Stimulated activated CD4-positive, alpha-beta T cell treated with anti-CD3 and anti-CD28 coated beads, Interleukin-2, amount 100 ng/mL, for 24 hours (primary cell): Measurements from ENCODE around the gene CT55.
"Not testable (repeated sequence)": the region's sequence is repeated elsewhere in the genome, so short reads cannot be mapped to it uniquely, and the experiment has no call there.

Source experiments
- DNase-seq, 2 donors: peaks; one replicate each; pipeline ENCODE4 v3.0.0-alpha.2; 2020

The CT55 gene, protein sequence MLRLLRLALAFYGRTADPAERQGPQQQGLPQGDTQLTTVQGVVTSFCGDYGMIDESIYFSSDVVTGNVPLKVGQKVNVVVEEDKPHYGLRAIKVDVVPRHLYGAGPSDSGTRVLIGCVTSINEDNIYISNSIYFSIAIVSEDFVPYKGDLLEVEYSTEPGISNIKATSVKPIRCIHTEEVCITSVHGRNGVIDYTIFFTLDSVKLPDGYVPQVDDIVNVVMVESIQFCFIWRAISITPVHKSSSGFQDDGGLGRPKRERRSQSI

DNA sequence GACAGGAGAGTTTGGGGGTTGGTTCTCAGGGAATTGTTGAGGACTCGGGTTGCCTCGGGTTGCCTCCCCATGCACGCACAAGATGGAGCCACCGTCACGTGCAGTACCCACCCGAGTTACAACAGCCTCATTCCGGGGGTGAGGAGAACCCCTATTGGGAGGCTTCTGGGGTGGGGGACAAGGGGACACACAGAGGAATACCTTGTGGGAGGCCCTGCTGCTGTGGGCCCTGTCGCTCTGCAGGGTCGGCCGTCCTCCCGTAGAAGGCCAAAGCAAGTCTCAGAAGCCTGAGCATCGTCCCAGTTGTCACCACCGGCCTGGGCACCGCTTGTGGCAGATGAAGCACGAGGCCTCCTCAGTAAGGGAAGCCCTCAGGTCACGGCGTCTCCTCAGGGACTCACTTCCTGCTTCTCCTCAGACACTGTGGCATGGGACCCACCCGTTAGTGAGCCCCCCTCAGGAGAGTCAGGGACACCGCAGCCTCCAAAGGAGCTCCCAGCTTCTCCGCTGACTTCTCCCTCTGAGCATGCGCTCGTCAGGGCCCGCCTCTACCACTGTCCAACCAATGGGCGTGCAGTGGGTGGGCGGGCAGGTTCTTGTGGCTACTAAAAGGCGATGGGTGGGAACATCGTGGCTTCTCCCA, at the start of gene CT55:
Gene CT55, minus strand, starts transcription at position 522 of the 643 bp plus-strand sequence. Its CDS starts 227 bp downstream, at position 295.
- DNase-seq, result no peak

DNA sequence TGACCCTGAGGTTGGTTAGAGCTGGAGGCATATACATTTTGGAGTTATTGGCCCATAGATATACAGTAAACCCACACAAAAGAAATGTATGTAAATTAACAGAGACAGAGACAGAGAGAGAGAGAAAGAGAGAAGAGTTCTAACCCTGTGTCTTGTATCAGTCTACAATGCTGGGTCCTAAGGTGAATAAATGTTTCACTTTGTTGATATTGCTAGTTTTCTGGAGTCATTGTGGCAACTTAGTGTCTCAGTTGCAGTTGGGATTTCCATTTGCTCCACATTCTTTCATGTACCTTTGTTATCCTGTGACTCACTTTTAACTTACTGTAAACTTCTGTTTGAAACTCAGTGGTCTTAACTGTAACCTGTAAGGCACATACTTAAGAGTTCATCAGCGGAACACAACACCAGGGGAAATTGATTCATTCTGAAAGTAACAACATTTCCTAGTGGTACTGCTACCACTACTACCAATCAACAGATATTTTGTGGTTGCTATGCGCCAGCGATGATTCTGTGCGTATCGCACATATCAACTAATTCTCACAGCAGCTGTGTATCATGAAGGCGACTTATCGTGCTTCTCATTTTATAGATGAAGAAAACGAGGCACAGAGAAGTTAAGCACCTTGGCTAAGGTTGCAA, 42.1 kb upstream of the CT55 start:
- DNase-seq, result peak; percentile 42 to 49

DNA sequence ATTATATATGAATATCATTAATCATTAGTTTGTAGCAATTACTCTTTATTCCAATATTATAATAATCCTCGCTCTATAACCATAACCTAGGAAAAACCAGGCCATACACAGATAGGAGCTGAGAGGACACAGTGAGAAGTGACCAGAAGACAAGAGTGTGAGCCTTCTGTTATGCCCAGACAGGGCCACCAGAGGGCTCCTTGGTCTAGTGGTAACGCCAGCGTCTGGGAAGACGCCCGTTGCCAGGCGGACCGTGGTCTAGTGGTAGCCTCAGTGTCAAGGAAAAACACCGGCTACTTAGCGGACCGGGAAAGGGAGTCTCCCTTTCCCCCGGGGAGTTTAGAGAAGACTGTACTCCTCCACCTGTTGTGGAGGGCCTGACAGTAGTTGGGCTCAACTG, 35.2 kb upstream of the CT55 start:
- peak; percentile 22 to 39 for DNase-seq

DNA sequence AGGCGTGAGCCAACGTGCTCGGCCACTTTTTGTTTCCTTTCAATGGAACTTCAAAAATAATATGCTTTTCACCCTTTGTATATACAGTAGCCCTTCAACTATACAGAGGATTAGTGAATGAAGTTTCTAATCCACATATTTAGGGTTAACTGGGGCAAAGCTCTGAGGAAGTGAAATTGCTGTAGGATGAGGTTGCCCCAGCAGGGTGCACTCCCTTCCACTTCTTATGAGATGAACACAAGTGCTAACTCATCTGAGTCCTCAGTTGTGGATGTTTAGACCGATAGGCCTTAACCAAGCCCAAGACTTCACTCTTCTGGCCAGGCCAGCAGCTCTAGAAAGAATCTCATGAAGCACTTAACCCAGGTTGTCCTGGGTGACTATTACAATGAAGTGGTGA, 29.1 kb upstream of the CT55 start:
- no peak for DNase-seq

DNA sequence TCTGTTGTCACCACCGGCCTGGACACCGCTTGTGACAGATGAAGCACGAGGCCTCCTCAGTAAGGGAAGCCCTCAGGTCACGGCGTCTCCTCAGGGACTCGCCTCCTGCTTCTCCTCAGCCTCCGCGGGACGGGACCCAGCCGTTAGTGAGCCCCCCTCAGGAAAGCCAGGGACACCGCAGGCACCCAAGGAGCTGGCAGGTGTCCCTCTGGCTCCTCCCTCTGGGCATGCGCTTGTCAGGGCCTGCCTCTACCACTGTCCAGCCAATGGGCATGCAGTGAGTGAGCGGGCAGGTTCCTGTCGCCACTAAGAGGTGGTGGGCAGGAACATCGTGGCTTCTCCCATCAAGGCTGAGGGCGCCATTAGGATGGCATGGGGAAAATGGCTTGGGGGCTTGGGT, 23.5 kb upstream of the CT55 start:
- DNase-seq, result no peak

DNA sequence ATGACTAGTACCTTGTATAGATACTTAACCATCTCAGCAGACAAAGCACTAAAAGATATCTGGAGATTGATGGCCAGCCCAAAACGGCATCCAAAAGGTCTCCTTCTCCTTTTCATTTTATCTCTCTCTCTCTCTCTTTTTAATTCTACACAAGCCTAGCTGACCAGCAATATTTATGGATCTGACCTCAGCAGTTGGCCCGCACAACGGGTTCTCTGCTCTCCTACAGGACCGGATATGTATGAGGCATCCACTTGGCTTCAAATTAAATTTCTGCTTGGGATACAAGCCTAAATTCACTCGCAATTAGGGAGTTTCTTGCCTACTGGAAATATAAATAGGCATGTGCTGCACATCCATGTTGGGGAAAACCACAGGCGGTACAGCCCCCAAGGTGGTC, 22.5 kb upstream of the CT55 start:
- no peak for DNase-seq

DNA sequence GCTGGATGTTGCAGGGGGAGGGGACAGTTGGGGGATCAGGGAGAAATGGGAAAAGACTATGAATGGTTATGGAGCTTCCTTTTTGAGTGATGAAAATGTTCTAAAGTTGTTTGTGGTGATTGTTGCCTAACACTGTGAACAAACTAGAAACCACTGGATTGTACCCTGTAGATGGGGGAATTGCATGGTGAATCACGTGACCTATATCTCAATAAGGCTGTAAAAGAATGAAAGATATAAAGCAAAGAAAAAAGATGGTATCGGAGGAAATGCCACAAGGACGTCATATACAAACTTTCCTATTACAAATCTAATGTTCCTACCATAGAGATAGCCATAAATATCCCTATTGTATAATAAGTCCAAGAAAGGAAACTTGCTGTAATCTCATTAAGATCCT, 20.6 kb upstream of the CT55 start:
- no peak for DNase-seq

DNA sequence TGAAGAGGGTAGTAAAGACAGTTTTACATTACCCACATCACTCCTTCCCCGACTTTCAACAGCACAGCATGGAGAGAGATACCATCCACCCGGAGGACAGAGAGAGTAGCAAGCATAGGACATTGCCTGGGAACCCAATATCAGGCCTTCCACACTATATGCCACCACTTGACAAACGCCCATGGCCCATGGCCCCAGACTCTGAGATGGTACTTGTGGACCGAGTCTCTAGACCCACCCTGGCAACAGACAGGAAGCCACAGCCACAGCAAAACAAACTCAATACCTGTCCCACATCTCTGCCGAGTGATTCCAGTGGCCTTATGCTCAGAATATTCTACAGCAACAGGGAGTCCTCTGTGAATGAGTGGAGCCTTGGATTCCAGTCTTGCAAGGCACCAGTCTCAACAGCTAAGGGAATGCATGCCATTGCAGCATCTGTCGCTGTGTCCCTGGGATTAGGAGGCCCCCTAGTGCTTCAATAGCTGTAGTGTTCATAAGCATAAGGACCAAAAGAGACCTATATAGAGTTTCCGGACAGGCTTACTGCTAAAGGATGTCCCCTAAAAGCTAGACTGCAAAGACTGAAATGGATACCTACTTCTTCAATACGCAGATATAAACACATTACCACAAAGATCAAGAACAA, 14.7 kb upstream of the CT55 start:
- peak; percentile 28 to 32 for DNase-seq

DNA sequence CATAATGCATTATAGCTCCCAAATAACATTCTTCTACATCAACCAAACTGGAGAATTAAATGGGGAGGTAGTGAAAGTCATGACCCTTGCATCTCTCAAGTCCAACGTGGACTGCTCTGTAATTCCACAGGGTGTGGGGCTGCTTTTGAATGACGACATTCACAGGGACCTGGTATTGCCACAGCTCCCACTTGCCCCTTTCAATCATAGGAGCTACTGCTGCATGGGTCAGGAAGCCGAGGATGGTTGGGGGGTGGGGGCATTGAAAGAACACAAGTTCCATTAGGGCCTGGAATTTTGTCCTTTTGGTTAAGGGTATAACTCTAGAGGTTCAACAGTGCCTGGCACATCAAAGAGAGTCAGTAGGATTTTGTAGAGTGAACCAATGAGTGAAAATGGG, 7.4 kb upstream of the CT55 start:
- DNase-seq, result no peak

DNA sequence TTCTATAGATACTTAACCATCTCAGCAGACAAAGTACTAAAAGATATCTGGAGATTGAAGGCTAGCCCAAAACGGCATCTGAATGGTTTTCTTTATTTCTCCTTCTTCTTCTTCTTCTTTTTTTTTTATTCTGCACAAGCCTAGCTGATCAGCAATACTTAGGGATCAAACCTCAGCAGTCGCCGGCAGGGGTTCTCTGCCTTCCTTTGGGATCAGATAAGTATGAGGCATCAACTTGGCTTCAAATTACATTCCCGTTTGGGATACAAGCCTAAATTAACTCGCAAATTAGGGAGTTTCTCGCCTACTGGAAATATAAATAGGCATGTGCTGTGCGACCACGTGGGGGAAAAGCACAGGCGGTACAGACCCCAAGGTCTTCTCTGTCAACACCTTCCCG, 730 bp downstream of the CT55 start:
- no peak for DNase-seq

DNA sequence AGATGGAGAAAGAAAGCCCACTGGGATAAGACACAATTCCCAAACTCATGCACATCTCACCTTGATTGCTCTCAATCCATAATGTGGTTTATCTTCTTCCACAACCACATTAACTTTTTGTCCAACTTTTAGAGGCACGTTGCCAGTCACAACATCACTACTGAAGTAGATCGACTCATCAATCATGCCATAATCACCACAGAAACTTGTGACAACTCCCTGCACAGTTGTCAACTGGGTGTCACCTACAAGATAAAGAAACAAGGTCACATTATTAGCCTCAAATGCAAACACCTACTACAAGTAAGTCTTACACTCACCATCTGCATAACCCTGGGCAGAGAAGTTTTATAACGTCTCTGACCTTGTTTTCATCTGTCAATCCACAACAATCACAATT, 1.7 kb downstream of the CT55 start:
- not testable (repeated sequence) for DNase-seq

DNA sequence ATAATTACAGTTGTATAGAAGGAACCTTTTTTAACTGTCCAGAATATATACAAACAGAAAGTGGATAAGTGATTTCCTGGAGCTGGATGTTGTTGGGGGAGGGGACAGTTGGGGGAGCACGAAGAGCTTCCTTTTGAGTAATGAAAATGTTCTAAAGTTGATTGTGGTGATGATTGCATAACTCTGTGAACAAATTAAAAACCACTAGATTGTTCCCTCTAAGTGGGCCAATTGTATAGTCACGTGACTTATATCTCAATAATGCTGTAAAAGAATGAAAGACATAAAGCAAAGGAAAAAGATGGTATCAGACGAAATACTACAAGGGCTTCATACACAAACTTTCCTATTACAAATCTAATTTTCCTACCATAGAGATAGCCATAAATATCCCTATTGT, 2.7 kb downstream of the CT55 start:
- DNase-seq, result no peak

DNA sequence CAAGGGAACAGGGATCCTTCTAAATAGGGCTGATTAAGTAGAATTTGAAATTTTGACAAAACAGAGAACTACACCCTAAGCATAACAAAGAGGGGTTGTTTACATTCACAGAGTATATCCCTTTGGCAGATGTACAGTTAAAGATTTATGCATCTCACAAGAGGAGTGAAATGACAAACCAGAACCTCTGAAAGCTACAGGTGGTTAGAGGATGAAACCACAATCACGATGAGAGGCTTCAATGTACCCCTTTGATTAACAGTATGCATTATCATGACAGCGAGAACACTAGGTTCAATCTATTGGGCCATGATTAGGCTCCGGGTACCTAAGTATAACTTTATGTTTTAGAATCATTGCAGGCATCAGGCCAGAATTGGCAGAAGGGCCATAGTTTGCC, 16.5 kb downstream of the CT55 start:
- DNase-seq, result not testable (repeated sequence)

DNA sequence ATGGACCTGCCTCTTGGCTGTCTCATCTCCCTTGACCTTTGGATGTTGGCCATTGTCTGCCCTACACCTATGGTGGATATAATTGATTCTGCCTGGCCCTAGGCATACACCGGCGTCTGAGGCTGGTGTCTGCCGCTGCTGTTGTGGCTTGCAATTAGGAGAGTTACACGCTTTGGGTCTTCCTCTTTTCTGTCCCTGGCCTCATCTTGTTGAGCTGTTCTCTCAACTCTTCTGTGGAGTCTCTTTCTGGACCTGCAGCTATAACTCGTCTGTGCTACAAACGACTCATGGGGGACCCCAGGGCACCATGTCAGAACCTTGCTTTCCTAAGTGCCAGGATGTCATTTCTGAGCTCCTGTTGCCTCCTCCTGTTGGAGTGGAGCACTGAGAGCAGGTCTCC, 45.1 kb downstream of the CT55 start:
- DNase-seq, result not testable (repeated sequence)

DNA sequence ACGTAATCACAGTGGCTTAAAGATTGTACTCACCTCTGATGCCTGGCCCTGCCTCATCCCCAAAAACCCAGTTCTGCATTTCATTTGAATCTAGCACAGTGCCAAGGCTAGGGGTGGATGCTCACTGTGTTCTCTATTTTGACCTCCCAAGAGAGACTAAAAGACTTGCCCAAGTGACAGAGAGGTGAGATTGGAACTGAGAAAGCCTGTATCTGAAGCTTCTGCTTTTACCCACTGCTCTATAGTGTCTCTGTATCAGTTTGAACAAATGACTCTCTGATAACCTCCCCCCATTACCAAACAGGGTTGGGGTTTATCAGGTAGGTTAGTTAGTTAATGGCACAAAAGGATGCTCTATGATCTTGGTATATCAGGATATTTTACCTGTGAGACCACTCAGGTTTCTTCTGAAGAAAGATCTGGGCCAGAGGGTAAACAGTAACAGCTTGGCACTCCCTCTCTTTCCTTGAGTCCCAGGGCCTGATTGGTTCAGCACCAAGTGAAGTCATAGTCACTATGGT, 51.1 kb downstream of the CT55 start, which contains the start of gene ETDB:
Gene ETDB, minus strand, starts transcription at position 471 of the 521 bp plus-strand sequence. CDS start 1,265 bp downstream, outside the sequence.
- not testable (repeated sequence) for DNase-seq

DNA sequence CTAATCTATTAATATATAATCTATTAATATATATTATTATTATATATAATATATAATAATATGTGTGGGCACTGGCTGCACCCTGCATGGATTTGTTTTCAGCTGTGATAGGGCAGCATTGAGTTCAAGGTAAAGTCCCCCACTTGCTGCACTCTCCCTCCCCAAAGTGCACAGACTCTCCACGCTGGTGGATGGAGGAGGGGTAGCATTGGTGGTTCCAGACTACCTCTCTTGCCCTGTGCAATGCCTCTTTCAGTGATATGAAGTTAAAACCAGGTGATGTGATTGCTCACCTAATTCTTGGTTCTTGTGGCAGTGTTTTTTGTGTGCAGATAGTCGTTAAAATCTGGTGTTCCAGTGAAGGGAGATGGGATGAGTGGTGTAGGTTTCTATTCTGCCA, 55.1 kb downstream of the CT55 start:
- DNase-seq, result not testable (repeated sequence)

DNA sequence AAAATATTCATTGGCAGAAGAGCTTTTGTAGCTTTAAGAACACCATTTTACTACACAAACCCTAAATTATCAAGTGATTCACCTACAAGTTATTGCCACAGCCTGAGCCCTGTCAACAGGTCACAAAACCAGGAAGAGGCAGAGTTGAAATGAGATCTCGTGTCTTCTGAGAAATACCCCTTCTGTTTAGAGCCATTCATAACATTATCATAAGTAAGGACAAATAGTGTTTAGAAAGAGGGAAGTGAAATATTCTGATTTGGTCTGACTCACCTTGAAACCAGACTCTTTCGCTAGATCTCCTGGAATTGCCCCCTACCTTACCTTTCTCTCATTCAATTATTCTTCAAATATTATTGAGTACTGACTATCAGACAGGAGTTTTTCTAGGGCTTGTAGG, 56.8 kb downstream of the CT55 start:
- DNase-seq, result no peak

DNA sequence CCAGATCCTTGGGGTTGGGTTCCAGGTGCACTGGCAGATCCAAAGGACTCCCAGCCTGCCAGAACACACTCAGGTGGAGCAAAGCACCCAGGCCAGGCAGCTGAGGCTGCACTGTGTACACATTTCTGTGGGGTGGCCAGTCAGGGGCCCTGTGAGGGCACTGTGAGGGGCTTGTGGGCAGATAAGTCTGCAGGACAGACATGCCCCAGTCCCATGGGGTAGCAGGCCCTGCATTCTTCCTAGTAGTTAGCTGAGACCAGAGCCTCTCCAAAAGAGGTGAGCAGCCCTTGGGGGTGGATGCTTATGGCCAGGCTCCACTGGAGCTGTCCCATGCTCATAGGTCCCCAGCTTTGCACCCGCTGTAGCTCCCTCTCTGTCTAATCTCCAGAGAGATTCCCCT, 58.5 kb downstream of the CT55 start:
- DNase-seq, result no peak

DNA sequence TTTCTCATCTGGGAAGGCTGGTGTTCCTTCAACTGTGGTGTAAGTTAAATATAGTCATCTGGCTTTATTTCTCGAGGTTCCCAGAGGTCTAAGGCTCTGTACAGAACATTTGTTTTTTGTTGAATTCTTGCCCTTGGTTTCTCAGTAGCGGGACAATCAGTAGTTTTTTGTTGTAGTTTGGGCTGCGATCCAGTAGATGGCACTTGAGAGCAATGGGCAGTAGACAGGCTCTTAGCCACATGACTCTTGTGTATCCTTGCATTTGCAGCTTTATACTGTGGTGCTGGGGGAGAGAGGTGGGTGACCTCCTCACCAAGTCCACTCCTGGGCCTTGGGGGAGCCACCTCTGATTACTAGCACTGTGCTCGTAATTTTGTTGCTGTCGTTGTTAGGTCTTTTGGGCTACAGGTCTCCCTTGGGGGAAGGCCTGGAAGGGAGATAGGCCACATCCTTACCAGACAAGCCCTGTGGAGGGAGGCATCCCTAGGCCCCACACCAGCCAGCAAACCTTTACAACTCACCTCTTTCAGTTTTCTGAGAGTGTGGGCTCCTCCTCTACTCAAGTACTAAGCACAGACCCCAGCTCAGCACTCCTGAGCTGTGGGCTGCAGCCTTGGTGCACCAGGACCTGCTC, 59.0 kb downstream of the CT55 start:
- DNase-seq, result peak; percentile 23 to 47

DNA sequence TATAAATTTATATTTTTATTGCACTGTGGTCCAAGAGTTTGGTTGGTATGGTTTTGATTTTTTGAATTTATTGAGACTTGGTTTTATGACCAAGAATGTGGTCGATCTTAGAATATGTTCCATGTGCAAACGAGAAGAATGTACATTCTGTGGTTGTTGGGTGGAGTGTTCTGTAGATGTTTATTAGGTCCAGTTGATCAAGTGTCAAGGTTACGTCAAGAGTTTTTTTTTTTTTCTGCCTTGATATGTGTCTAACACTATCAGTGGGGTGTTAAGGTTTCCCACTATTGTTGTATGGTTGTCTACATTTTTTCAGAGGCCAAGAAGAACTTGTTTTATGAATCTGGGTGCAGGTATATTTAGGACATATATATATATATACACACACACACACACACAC, 61.6 kb downstream of the CT55 start:
- no peak for DNase-seq
